B cell (primary cell): ENCODE results near the gene ARL6IP5.

Experiments
- EZH2 ChIP-seq: IDR thresholded peaks from 2 replicates; pipeline ENCODE4 v1.6.1; 2012; ENCODE audit warnings: borderline replicate concordance, low read depth, mild to moderate bottlenecking, moderate library complexity, low read length; ENCODE audit not compliant: insufficient read depth, poor library complexity, severe bottlenecking
- TF ChIP-seq, protein P1 (sequence below): fragments of 200-600 bp; IDR thresholded peaks from one replicate; pipeline ENCODE4 v1.8.0; 2022; ENCODE audit warnings: antibody characterized with exemption, mild to moderate bottlenecking

DNA sequence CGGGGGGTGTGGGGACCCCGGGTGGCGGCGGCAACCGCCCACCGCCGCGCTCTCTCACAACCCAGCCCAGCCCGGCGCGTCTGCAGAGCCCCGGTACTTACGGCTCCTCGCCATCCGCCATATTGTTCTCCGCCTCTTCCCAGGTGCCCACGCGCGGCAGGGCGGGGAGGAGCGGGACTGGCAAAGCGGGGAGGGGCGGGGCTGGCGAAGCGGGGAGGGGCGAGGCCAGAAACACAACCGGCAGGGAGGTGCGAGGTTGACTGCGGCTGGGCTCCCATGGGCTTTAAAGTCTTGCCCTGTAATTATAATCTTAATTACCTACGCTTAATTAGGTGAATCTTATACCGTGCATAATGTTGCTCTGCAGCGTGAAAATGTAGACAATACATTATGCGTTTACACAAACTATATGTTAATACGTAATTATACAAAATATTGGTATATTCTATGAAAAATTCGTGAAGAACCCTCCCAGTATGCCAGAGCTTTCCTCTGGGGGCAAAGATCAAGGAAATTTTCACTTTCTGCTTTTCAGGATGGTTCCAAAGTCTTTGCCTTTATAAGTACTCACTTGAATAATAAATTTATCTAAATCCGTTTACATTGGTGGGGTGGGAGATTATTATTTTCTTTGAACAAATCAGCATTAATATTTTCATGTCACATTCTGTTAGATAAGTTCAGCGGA lies 4.4 kb upstream of the ARL6IP5 start, which contains the start of gene UBA3:
- TF ChIP-seq, protein P1, sequence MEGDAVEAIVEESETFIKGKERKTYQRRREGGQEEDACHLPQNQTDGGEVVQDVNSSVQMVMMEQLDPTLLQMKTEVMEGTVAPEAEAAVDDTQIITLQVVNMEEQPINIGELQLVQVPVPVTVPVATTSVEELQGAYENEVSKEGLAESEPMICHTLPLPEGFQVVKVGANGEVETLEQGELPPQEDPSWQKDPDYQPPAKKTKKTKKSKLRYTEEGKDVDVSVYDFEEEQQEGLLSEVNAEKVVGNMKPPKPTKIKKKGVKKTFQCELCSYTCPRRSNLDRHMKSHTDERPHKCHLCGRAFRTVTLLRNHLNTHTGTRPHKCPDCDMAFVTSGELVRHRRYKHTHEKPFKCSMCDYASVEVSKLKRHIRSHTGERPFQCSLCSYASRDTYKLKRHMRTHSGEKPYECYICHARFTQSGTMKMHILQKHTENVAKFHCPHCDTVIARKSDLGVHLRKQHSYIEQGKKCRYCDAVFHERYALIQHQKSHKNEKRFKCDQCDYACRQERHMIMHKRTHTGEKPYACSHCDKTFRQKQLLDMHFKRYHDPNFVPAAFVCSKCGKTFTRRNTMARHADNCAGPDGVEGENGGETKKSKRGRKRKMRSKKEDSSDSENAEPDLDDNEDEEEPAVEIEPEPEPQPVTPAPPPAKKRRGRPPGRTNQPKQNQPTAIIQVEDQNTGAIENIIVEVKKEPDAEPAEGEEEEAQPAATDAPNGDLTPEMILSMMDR = no peak
- TF ChIP-seq EZH2 = no peak
